Measurements from ENCODE around the gene TRIM7.
"Not testable (repeated sequence)": the region's sequence is repeated elsewhere in the genome, so short reads cannot be mapped to it uniquely, and the experiment has no call there.

The TRIM7 gene

GRCh38 chr5:181217803-181218062 is 12.7 kb upstream of the TRIM7 start:
- H3K9me3 Mint-ChIP-seq: peaks cover 6% of the 10 kb centered on the region
- DNase-seq: peak; percentile 38
- H3K4me1 Mint-ChIP-seq: peaks cover 20% of the 10 kb centered on the region
- peak overlapping the region; percentile 88 for H3K4me3 Mint-ChIP-seq
- H3K36me3 Mint-ChIP-seq (ENCODE audit: low read depth): no peaks in the 10 kb centered on the region
- peaks cover 62% of the 10 kb centered on the region for H3K27me3 Mint-ChIP-seq (ENCODE audit: low read depth, poor library complexity)
- H3K27ac Mint-ChIP-seq: peak overlapping the region; percentile 8
- no peak for TF ChIP-seq CTCF (IDR thresholded peaks at IDR 0.05)

- Mint-ChIP-seq H3K4me3 (peak overlapping the region; percentile 88), H3K9me3 (peaks cover 5% of the 10 kb centered on the region), H3K4me1 (peaks cover 20% of the 10 kb centered on the region), H3K36me3 (ENCODE audit: low read depth) (no peaks in the 10 kb centered on the region), H3K27ac (peak overlapping the region; percentile 8), H3K27me3 (ENCODE audit: low read depth, poor library complexity) (peaks cover 66% of the 10 kb centered on the region)
- DNase-seq: peak; percentile 68
- TF ChIP-seq CTCF (IDR thresholded peaks at IDR 0.05): no peak
Measured at GRCh38 chr5:181217111-181217802, 12.3 kb upstream of the TRIM7 start.

- no peak for DNase-seq
- Mint-ChIP-seq H3K27ac (no peak overlapping the region), H3K36me3 (ENCODE audit: low read depth) (no peaks in the 10 kb centered on the region), H3K4me3 (peak overlapping the region; percentile 81), H3K4me1 (peaks cover 20% of the 10 kb centered on the region), H3K9me3 (no peaks in the 10 kb centered on the region), H3K27me3 (ENCODE audit: low read depth, poor library complexity) (peaks cover 67% of the 10 kb centered on the region)
- no peak for TF ChIP-seq CTCF (IDR thresholded peaks at IDR 0.05)
Measured at GRCh38 chr5:181215997-181216989, 11.3 kb upstream of the TRIM7 start.

- Mint-ChIP-seq H3K4me1 (peaks cover 20% of the 10 kb centered on the region), H3K27me3 (ENCODE audit: low read depth, poor library complexity) (peaks cover 74% of the 10 kb centered on the region)
- not testable (repeated sequence) for H3K36me3 Mint-ChIP-seq (ENCODE audit: low read depth); H3K4me3 Mint-ChIP-seq; DNase-seq; H3K9me3 Mint-ChIP-seq; H3K27ac Mint-ChIP-seq
Measured at GRCh38 chr5:181214249-181214648, 9.3 kb upstream of the TRIM7 start.

GRCh38 chr5:181212934-181213333 is 7.9 kb upstream of the TRIM7 start:
- no peak overlapping the region for H3K27ac Mint-ChIP-seq
- no peaks in the 10 kb centered on the region for H3K36me3 Mint-ChIP-seq (ENCODE audit: low read depth)
- H3K4me3 Mint-ChIP-seq: no peak overlapping the region
- no peak for DNase-seq
- peaks cover 7% of the 10 kb centered on the region for H3K9me3 Mint-ChIP-seq
- H3K4me1 Mint-ChIP-seq: peaks cover 20% of the 10 kb centered on the region
- peaks cover 78% of the 10 kb centered on the region for H3K27me3 Mint-ChIP-seq (ENCODE audit: low read depth, poor library complexity)
- no peak for TF ChIP-seq CTCF (IDR thresholded peaks at IDR 0.05)

- Mint-ChIP-seq H3K27ac (no peak overlapping the region), H3K36me3 (ENCODE audit: low read depth) (no peaks in the 10 kb centered on the region), H3K9me3 (peaks cover 15% of the 10 kb centered on the region), H3K27me3 (ENCODE audit: low read depth, poor library complexity) (peaks cover 78% of the 10 kb centered on the region), H3K4me3 (no peak overlapping the region), H3K4me1 (peaks cover 13% of the 10 kb centered on the region)
- TF ChIP-seq CTCF (IDR thresholded peaks at IDR 0.05): no peak
- DNase-seq: no peak
Measured at GRCh38 chr5:181212080-181212479, 7.1 kb upstream of the TRIM7 start.

Measured in nephron progenitor cell (in vitro differentiated cells).